GM18909 (cell line): ENCODE data around the gene ATP6V0C.

Experiments
- ATAC-seq: cut with Tn5 transposase; IDR thresholded peaks from one replicate; pipeline ENCODE4 v1.9.1; 2021; ENCODE audit warnings: mild to moderate bottlenecking; ENCODE audit not compliant: unreplicated experiment, poor library complexity

The ATP6V0C gene

GRCh38 chr16:2487903-2488531, 25.7 kb upstream of the ATP6V0C start:
- no peak for ATAC-seq

GRCh38 chr16:2489581-2489980, 24.2 kb upstream of the ATP6V0C start:
- no peak for ATAC-seq

- no peak for ATAC-seq
These were observed 23.3 kb upstream of the ATP6V0C start for GRCh38 chr16:2490190-2491105.

- no peak for ATAC-seq
These were observed 21.5 kb upstream of the ATP6V0C start for GRCh38 chr16:2492292-2492691.

GRCh38 chr16:2493605-2494004, 20.1 kb upstream of the ATP6V0C start:
- ATAC-seq, result no peak

GRCh38 chr16:2494616-2495015, 19.1 kb upstream of the ATP6V0C start:
- ATAC-seq, result no peak

- no peak for ATAC-seq
These were observed 18.7 kb upstream of the ATP6V0C start for GRCh38 chr16:2495041-2495440.

GRCh38 chr16:2496223-2497115, 17.3 kb upstream of the ATP6V0C start:
- no peak for ATAC-seq

- ATAC-seq, result no peak
These were observed 16.6 kb upstream of the ATP6V0C start for GRCh38 chr16:2497116-2497630.

GRCh38 chr16:2497695-2498484, 15.9 kb upstream of the ATP6V0C start:
- ATAC-seq, result no peak

- no peak for ATAC-seq
These were observed 15.1 kb upstream of the ATP6V0C start for GRCh38 chr16:2498531-2499253.

- no peak for ATAC-seq
These were observed 14.3 kb upstream of the ATP6V0C start for GRCh38 chr16:2499454-2499853.

GRCh38 chr16:2499890-2500429, 13.8 kb upstream of the ATP6V0C start:
- no peak for ATAC-seq

- no peak for ATAC-seq
These were observed 13.3 kb upstream of the ATP6V0C start for GRCh38 chr16:2500430-2500917.

GRCh38 chr16:2500918-2501750, 12.6 kb upstream of the ATP6V0C start:
- no peak for ATAC-seq

- ATAC-seq, result no peak
These were observed 11.5 kb upstream of the ATP6V0C start for GRCh38 chr16:2501946-2502895.

GRCh38 chr16:2505695-2506094, 8.1 kb upstream of the ATP6V0C start:
- no peak for ATAC-seq
